Breast epithelium (tissue), 4 donors: ENCODE data around the gene MOG. TPM values are rescaled to one million over a fixed set of nuclear protein-coding genes. Genes with fewer than 3 reads are reported as not detected.
"Not testable (repeated sequence)": the region's sequence is repeated elsewhere in the genome, so short reads cannot be mapped to it uniquely, and the experiment has no call there.

Experiments used
- DNase-seq, 2 donors: peaks; one replicate each; pipeline ENCODE4 v3.0.0-alpha.2; 2019; ENCODE audit warnings: low spot score in 2 of 2
- H3K27ac ChIP-seq, 2 donors: fragments of 200-600 bp; sonication (generic) in 1 of 2; one replicate each; pipeline ENCODE4 v1.5.1; 2016 to 2019; ENCODE audit warnings: mild to moderate bottlenecking in 1 of 2
- H3K27me3 ChIP-seq, 2 donors: fragments of 200-600 bp; sonication (generic) in 1 of 2; one replicate each; pipeline versions ENCODE4 v1.5.1 to v1.6.0; 2017 to 2019; ENCODE audit warnings: control low read depth in 1 of 2, mild to moderate bottlenecking in 1 of 2
- H3K36me3 ChIP-seq: fragments of 200-600 bp; one replicate; pipeline ENCODE4 v1.5.1; 2019
- H3K4me1 ChIP-seq, 2 donors: fragments of 200-600 bp; sonication (generic); one replicate each; pipeline ENCODE4 v1.5.1; 2016 to 2019; ENCODE audit warnings: control low read depth in 1 of 2
- H3K4me3 ChIP-seq, 3 donors: fragments of 200-600 bp; sonication (generic); 1 replicate in 2 of 3; 2 replicates in 1 of 3; pipeline ENCODE4 v1.5.1; 2016 to 2019; ENCODE audit warnings: mild to moderate bottlenecking in 3 of 3, moderate library complexity in 2 of 3
- H3K9me3 ChIP-seq, 2 donors: fragments of 200-600 bp; sonication (generic) in 1 of 2; one replicate each; pipeline ENCODE4 v1.5.1; 2016 to 2019; ENCODE audit warnings: control low read depth in 1 of 2
- CTCF ChIP-seq, 3 donors: fragments of 450-650 bp; IDR thresholded peaks; one replicate each; pipeline ENCODE4 v1.5.1; 2016 to 2017; ENCODE audit warnings: antibody characterized with exemption in 3 of 3, mild to moderate bottlenecking in 3 of 3, moderate library complexity in 3 of 3
- POLR2A ChIP-seq: fragments of 450-650 bp; IDR thresholded peaks from one replicate; pipeline ENCODE4 v1.6.1; 2016; ENCODE audit warnings: antibody characterized with exemption, mild to moderate bottlenecking, moderate library complexity
- POLR2AphosphoS5 ChIP-seq, 3 donors: sonication (generic); formaldehyde crosslinking; IDR thresholded peaks; one replicate each; pipeline ENCODE4 v1.6.1; 2017; ENCODE audit warnings: antibody characterized with exemption in 3 of 3
- intact Hi-C: fragments of 100-400 bp; cut with DNase I; formaldehyde crosslinking; loops from one replicate; pipeline ENCODE4 v1.15.1; 2023; ENCODE audit warnings: low total_unique reads
- total RNA-seq, 3 donors: library from RNA; depleted of rRNA; stranded (reverse); fragments of >200 nt; gene quantifications; one replicate each; pipeline ENCODE4 v1.1.0, GENCODE V29; 2016

Gene MOG
- total RNA-seq, 3 donors from 2014 or later, result not detected

DNA sequence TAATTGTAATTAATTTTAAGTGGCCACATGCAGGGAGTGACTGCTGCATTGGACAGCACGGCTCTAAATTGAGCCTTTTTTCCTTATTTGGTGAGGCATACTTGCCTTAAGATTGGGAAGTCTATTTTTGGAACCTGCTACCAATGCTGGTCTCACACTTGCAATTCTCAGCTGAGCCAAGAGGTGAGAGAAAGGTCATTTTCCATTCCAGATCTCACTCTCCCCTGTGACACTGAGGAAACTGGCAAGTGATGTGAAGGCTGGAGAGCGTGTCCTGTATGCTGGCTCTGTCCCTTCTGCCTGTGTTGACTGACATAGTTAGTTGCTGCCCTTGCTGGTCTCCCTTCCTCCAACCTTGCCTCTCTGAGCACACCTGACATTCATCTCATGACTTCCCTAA is 735 bp upstream of the MOG start:
- no peak for TF ChIP-seq POLR2A
- no peak for TF ChIP-seq POLR2AphosphoS5 (IDR thresholded peaks at IDR 0.05)
- TF ChIP-seq CTCF (IDR thresholded peaks at IDR 0.05), result no peak
- no peaks in the 10 kb centered on the region for H3K4me1 ChIP-seq
- no peaks in the 10 kb centered on the region for H3K36me3 ChIP-seq
- no peak for DNase-seq
- no peaks in the 10 kb centered on the region for H3K27me3 ChIP-seq
- intact Hi-C loops, result no loop called here
- H3K27ac ChIP-seq, result no peak overlapping the region
- no peaks in the 10 kb centered on the region for H3K9me3 ChIP-seq
- no peak overlapping the region for H3K4me3 ChIP-seq

GRCh38 chr6:29661071-29661470 is 4.2 kb downstream of the MOG start:
- Histone ChIP-seq H3K4me1 (no peaks in the 10 kb centered on the region), H3K36me3 (no peaks in the 10 kb centered on the region), H3K27ac (peak overlapping the region in 1 of 2 donors; percentile 40), H3K9me3 (no peaks in the 10 kb centered on the region), H3K4me3 (no peak overlapping the region), H3K27me3 (no peaks in the 10 kb centered on the region)
- no peak for DNase-seq
- TF ChIP-seq CTCF (IDR thresholded peaks at IDR 0.05) (no peak), POLR2AphosphoS5 (IDR thresholded peaks at IDR 0.05) (no peak), POLR2A (no peak)
- intact Hi-C loops, result no loop called here

GRCh38 chr6:29661502-29662141 is 4.7 kb downstream of the MOG start:
- H3K4me1 ChIP-seq, H3K27me3 ChIP-seq, intact Hi-C loops, H3K4me3 ChIP-seq, H3K36me3 ChIP-seq, H3K9me3 ChIP-seq: not testable (repeated sequence)
- peak overlapping the region in 1 of 2 donors; percentile 80 for H3K27ac ChIP-seq
- DNase-seq, result peak in 1 of 2 donors; percentile 67

GRCh38 chr6:29663300-29664042 is 6.6 kb downstream of the MOG start:
- Histone ChIP-seq H3K4me3 (no peak overlapping the region), H3K27me3 (no peaks in the 10 kb centered on the region), H3K36me3 (no peaks in the 10 kb centered on the region), H3K4me1 (no peaks in the 10 kb centered on the region), H3K9me3 (no peaks in the 10 kb centered on the region), H3K27ac (no peak overlapping the region)
- intact Hi-C loops, result no loop called here
- TF ChIP-seq CTCF (IDR thresholded peaks at IDR 0.05) (no peak), POLR2A (no peak), POLR2AphosphoS5 (IDR thresholded peaks at IDR 0.05) (no peak)
- DNase-seq, result no peak

DNA sequence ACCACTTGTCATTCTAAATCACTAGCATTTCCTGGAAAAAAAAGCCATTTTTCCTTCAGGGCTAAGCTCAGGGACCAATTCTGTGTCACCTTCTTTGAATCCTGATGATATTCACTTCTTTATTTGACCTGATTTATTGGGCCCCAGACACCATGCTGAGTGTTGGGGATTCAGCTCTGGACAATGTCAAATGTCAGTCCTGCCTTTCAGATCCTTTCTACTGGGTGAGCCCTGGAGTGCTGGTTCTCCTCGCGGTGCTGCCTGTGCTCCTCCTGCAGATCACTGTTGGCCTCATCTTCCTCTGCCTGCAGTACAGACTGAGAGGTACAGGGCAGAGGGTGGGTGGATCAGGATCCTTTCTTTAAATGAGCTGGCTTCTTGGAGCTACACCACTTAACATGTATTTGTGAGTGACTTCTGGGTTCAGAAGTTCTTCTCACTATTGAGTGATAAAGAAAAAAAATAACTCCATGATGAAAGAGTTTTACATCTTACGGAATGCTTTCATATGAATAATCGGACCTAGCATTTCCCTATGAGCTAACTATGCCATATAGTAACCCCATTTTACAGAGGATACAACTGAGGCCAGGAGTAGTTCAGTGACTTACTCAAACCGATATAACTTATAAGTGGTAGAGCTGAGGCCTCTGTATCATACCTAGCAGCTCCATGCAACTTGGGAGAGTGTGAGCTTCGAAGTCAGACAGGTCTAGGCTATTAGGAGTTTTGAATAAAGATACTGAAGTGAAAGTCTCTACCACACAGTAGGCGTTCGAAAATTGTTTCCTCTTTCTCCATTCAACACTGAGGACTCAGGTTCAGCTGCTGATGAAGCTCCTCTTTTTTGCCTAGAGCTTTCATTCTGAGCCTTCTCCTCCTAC is 9.3 kb downstream of the MOG start:
- no peak overlapping the region for H3K27ac ChIP-seq
- DNase-seq, result no peak
- intact Hi-C loops, result no loop called here
- no peaks in the 10 kb centered on the region for H3K4me1 ChIP-seq
- H3K36me3 ChIP-seq, result no peaks in the 10 kb centered on the region
- no peaks in the 10 kb centered on the region for H3K9me3 ChIP-seq
- H3K4me3 ChIP-seq, result no peak overlapping the region
- no peak for TF ChIP-seq CTCF (IDR thresholded peaks at IDR 0.05)
- no peak for TF ChIP-seq POLR2A
- TF ChIP-seq POLR2AphosphoS5 (IDR thresholded peaks at IDR 0.05), result no peak
- peaks cover 0 to 9% of the 10 kb centered on the region in 2 donors for H3K27me3 ChIP-seq
